ENCODE measurements around the gene COX11. TPM values are rescaled to one million over a fixed set of nuclear protein-coding genes. Genes with fewer than 3 reads are reported as not detected.

Gene COX11
- 44.0 TPM for total RNA-seq

GRCh38 chr17:54968262-54968987, at the start of gene COX11, which contains the start of gene STXBP4:
Gene COX11 (minus strand): TSS chr17:54968654. CDS start chr17:54968646, 8 bp downstream.
Gene STXBP4 (plus strand): TSS chr17:54968765. CDS start chr17:54986220, 17,455 bp downstream.
- Histone ChIP-seq H3K4me1 (peaks cover 31% of the 10 kb centered on the region), H3K36me3 (peaks cover 0 to 7% of the 10 kb centered on the region in 2 donors), H3K4me3 (peak within 1 kb of the TSS; percentile 69 to 92), H3K27ac (peak within 1 kb of the TSS; percentile 81), H3K9me3 (no peaks in the 10 kb centered on the region), H3K27me3 (no peaks in the 10 kb centered on the region)
- DNase-seq (ENCODE audit: extremely low spot score in 2 of 2): peak in 1 of 2 donors; percentile 96
- peak; percentile 89 to 91 for TF ChIP-seq POLR2AphosphoS5 (IDR thresholded peaks at IDR 0.05; ENCODE audit: insufficient read depth in 1 of 2, low read depth in 1 of 2)
- TF ChIP-seq CTCF (IDR thresholded peaks at IDR 0.05): no peak
- TF ChIP-seq POLR2A (IDR thresholded peaks at IDR 0.05): peak in 1 of 2 donors; percentile 49
- intact Hi-C loops (cut with DNase I): no loop called here

- H3K27me3 ChIP-seq: no peaks in the 10 kb centered on the region
- H3K36me3 ChIP-seq: peaks cover 0 to 10% of the 10 kb centered on the region in 2 donors
- no peak overlapping the region for H3K27ac ChIP-seq
- intact Hi-C loops (cut with DNase I): no loop called here
- H3K9me3 ChIP-seq: no peaks in the 10 kb centered on the region
- H3K4me3 ChIP-seq: no peak overlapping the region
- no peak for DNase-seq (ENCODE audit: extremely low spot score in 2 of 2)
- TF ChIP-seq POLR2A (IDR thresholded peaks at IDR 0.05): no peak
- TF ChIP-seq POLR2AphosphoS5 (IDR thresholded peaks at IDR 0.05; ENCODE audit: insufficient read depth in 1 of 2, low read depth in 1 of 2): no peak
- TF ChIP-seq CTCF (IDR thresholded peaks at IDR 0.05): no peak
- H3K4me1 ChIP-seq: no peaks in the 10 kb centered on the region
These were observed 37.1 kb upstream of the COX11 start for GRCh38 chr17:55005520-55005919.

GRCh38 chr17:55004484-55004883, 36.0 kb upstream of the COX11 start:
- Histone ChIP-seq H3K27me3 (no peaks in the 10 kb centered on the region), H3K27ac (no peak overlapping the region), H3K4me1 (no peaks in the 10 kb centered on the region), H3K36me3 (peaks cover 0 to 10% of the 10 kb centered on the region in 2 donors), H3K9me3 (no peaks in the 10 kb centered on the region), H3K4me3 (no peak overlapping the region)
- no peak for DNase-seq (ENCODE audit: extremely low spot score in 2 of 2)
- TF ChIP-seq CTCF (IDR thresholded peaks at IDR 0.05) (no peak), POLR2AphosphoS5 (IDR thresholded peaks at IDR 0.05; ENCODE audit: insufficient read depth in 1 of 2, low read depth in 1 of 2) (no peak), POLR2A (IDR thresholded peaks at IDR 0.05) (no peak)
- intact Hi-C loops (cut with DNase I): no loop called here

GRCh38 chr17:55002458-55002857, 34.0 kb upstream of the COX11 start:
- no peak overlapping the region for H3K4me3 ChIP-seq
- peaks cover 0 to 10% of the 10 kb centered on the region in 2 donors for H3K36me3 ChIP-seq
- no peaks in the 10 kb centered on the region for H3K9me3 ChIP-seq
- TF ChIP-seq POLR2AphosphoS5 (IDR thresholded peaks at IDR 0.05; ENCODE audit: insufficient read depth in 1 of 2, low read depth in 1 of 2): no peak
- TF ChIP-seq CTCF (IDR thresholded peaks at IDR 0.05): no peak
- no peak for TF ChIP-seq POLR2A (IDR thresholded peaks at IDR 0.05)
- H3K27ac ChIP-seq: no peak overlapping the region
- no peak for DNase-seq (ENCODE audit: extremely low spot score in 2 of 2)
- intact Hi-C loops (cut with DNase I): no loop called here
- H3K4me1 ChIP-seq: no peaks in the 10 kb centered on the region
- H3K27me3 ChIP-seq: no peaks in the 10 kb centered on the region

- no peaks in the 10 kb centered on the region for H3K27me3 ChIP-seq
- H3K4me3 ChIP-seq: no peak overlapping the region
- no peaks in the 10 kb centered on the region for H3K4me1 ChIP-seq
- H3K9me3 ChIP-seq: no peaks in the 10 kb centered on the region
- TF ChIP-seq CTCF (IDR thresholded peaks at IDR 0.05) (no peak), POLR2AphosphoS5 (IDR thresholded peaks at IDR 0.05; ENCODE audit: insufficient read depth in 1 of 2, low read depth in 1 of 2) (no peak), POLR2A (IDR thresholded peaks at IDR 0.05) (no peak)
- no peaks in the 10 kb centered on the region for H3K36me3 ChIP-seq
- intact Hi-C loops (cut with DNase I): loop anchor here (10.0 kb wide), 1 partner anchor 348 kb away; no protein-coding TSS in a partner anchor
- no peak overlapping the region for H3K27ac ChIP-seq
- no peak for DNase-seq (ENCODE audit: extremely low spot score in 2 of 2)
These were observed 28.0 kb upstream of the COX11 start for GRCh38 chr17:54996441-54996840.
